A673 (cell line): ENCODE measurements around the gene ADA.

ENCODE experiments used
- EZH2 ChIP-seq: fragments of 200-600 bp; sonication (generic); IDR thresholded peaks from 2 replicates; pipeline ENCODE4 v1.6.1; 2017; ENCODE audit warnings: borderline replicate concordance, low read depth, mild to moderate bottlenecking, mixed read lengths, antibody characterized with exemption, low read length; ENCODE audit not compliant: poor library complexity, severe bottlenecking
- TF ChIP-seq, protein P1 (sequence below): fragments of 300-800, 200-600 bp; sonication (generic); conservative IDR thresholded peaks from 2 replicates; pipeline ENCODE4 v1.5.1; 2017; ENCODE audit warnings: low read depth, mild to moderate bottlenecking, antibody characterized with exemption, low read length, moderate library complexity, mixed read lengths

DNA sequence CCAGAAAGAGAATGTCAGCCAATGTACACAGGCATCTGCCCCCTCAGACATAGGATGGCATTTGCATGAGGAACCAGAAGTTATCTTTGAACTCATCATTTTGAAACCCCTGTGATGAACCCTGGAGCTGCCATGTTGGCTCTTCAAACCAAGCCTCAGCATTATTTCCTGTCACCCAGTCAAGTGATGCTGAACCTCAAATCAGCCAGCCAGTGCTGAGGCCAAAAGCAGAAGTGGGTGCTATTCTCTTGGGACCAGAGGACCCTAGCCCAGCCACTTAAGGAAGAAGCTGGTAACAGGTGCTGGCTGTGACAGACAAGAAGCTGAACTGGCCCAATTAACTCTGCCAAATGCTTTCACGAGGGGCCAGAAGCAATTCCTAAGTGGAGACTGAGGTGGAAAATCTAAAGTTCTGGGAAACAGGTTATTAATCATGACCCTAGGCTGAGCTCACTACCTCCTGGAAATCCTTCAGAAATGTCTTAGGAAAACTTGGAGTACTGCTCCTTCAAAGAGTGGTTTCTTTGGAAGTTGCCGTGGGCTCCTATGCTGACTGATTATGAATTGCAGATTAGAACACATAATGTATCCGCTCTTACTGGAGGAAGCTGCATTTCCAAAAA is 65.1 kb downstream of the ADA start:
- TF ChIP-seq, protein P1, sequence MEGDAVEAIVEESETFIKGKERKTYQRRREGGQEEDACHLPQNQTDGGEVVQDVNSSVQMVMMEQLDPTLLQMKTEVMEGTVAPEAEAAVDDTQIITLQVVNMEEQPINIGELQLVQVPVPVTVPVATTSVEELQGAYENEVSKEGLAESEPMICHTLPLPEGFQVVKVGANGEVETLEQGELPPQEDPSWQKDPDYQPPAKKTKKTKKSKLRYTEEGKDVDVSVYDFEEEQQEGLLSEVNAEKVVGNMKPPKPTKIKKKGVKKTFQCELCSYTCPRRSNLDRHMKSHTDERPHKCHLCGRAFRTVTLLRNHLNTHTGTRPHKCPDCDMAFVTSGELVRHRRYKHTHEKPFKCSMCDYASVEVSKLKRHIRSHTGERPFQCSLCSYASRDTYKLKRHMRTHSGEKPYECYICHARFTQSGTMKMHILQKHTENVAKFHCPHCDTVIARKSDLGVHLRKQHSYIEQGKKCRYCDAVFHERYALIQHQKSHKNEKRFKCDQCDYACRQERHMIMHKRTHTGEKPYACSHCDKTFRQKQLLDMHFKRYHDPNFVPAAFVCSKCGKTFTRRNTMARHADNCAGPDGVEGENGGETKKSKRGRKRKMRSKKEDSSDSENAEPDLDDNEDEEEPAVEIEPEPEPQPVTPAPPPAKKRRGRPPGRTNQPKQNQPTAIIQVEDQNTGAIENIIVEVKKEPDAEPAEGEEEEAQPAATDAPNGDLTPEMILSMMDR = no peak
- TF ChIP-seq EZH2 = no peak
